HCT116 (cell line): ENCODE measurements around the gene FHIT. TPM values are rescaled to one million over a fixed set of nuclear protein-coding genes. Genes with fewer than 3 reads are reported as not detected.

Source experiments
- ATAC-seq: fragments of 200-7000 bp; cut with Tn5 transposase; 2 replicates; pipeline ENCODE4 v1.9.1; 2020; ENCODE audit warnings: mild to moderate bottlenecking, moderate library complexity
- BruUV-seq: library from RNA; stranded (reverse); fragments of 400-500 nt; replicated peaks from 2 replicates; lab custom pipeline; 2021; lab: Mats Ljungman, UMichigan
- CTCF ChIA-PET: fragments of 300-600 bp; sonication (Branson Sonifier 250); formaldehyde crosslinking; loops from one replicate; lab custom pipeline; 2021; ENCODE audit warnings: antibody characterized with exemption; lab: Charles Lee
- POLR2A ChIA-PET: fragments of 300-600, 350-600 bp; sonication (Branson Sonifier 250); formaldehyde crosslinking; loops from one replicate; lab custom pipeline; 2021; ENCODE audit warnings: antibody characterized with exemption; lab: Charles Lee
- RAD21 ChIA-PET, 2 experiments: fragments of 300-600 bp; sonication (Branson Sonifier 250); formaldehyde crosslinking; loops; one replicate each; lab custom pipeline; 2023; ENCODE audit warnings: low total read pairs in 2 of 2; ENCODE audit not compliant: uncharacterized antibody in 2 of 2, unreplicated experiment in 2 of 2, low non-redundant PET in 1 of 2; lab: Charles Lee
- DNase-seq: peaks from one replicate; pipeline ENCODE4 v3.0.0-alpha.2; 2010; ENCODE audit warnings: low read depth, low spot score
- H2AFZ ChIP-seq: fragments of 200-600 bp; shearing (Covaris generic), sonication (generic); 2 replicates; pipeline ENCODE4 v1.6.1; 2017; ENCODE audit warnings: low read depth, mixed run types, mixed read lengths, antibody characterized with exemption, low read length; ENCODE audit not compliant: poor library complexity, severe bottlenecking
- H3K27ac ChIP-seq: 2 replicates; pipeline ENCODE4 v1.5.1; 2012; ENCODE audit warnings: low read depth, low read length
- H3K27me3 ChIP-seq: fragments of 200-600 bp; sonication (generic); 2 replicates; pipeline ENCODE4 v1.6.1; 2016; ENCODE audit warnings: mixed run types, low read length, mixed read lengths; ENCODE audit not compliant: insufficient read depth
- H3K36me3 ChIP-seq, 2 experiments: fragments of 200-500 bp in 1 of 2; fragments of 200-600 bp in 1 of 2; sonication (Bioruptor generic) in 1 of 2; sonication (generic) in 1 of 2; 2 replicates each; pipeline versions ENCODE4 v1.5.1 to v1.6.1; 2014 to 2016; ENCODE audit warnings: low read length in 2 of 2, inconsistent platforms in 1 of 2, mixed read lengths in 1 of 2, mixed run types in 1 of 2; ENCODE audit not compliant: insufficient read depth in 2 of 2, control insufficient read depth in 1 of 2
- H3K4me1 ChIP-seq, 2 experiments: fragments of 200-600 bp in 1 of 2; sonication (generic) in 1 of 2; 2 replicates each; pipeline versions ENCODE4 v1.5.1 to v1.6.1; 2012 to 2017; ENCODE audit warnings: low read length in 2 of 2, inconsistent platforms in 1 of 2, mild to moderate bottlenecking in 1 of 2, mixed read lengths in 1 of 2, mixed run types in 1 of 2, moderate library complexity in 1 of 2; ENCODE audit not compliant: insufficient read depth in 2 of 2, control insufficient read depth in 1 of 2
- H3K4me2 ChIP-seq: fragments of 200-600 bp; sonication (generic); 2 replicates; pipeline ENCODE4 v1.6.1; 2017; ENCODE audit warnings: mixed run types, low read length, mixed read lengths
- H3K4me3 ChIP-seq, 2 experiments: fragments of 200-600 bp in 1 of 2; sonication (generic) in 1 of 2; replicated peaks in 1 of 2; 2 replicates each; pipeline ENCODE4 v1.5.1; 2011 to 2016; ENCODE audit warnings: low read length in 2 of 2, control low read depth in 1 of 2, low read depth in 1 of 2, mild to moderate bottlenecking in 1 of 2, mixed read lengths in 1 of 2, mixed run types in 1 of 2
- H3K79me2 ChIP-seq: fragments of 200-600 bp; sonication (generic); 2 replicates; pipeline ENCODE4 v1.6.1; 2017; ENCODE audit warnings: mild to moderate bottlenecking, mixed run types, low read length, moderate library complexity, mixed read lengths; ENCODE audit not compliant: insufficient read depth
- H3K9ac ChIP-seq: fragments of 200-600 bp; sonication (generic); 2 replicates; pipeline ENCODE4 v1.6.1; 2016; ENCODE audit warnings: low read length, mixed read lengths
- H3K9me2 ChIP-seq: fragments of 200-600 bp; sonication (generic), shearing (Covaris generic); 2 replicates; pipeline ENCODE4 v1.6.1; 2017; ENCODE audit warnings: mixed run types, mild to moderate bottlenecking, moderate library complexity; ENCODE audit not compliant: insufficient read depth
- H3K9me3 ChIP-seq, 2 experiments: fragments of 200-500 bp in 1 of 2; fragments of 200-600 bp in 1 of 2; sonication (Bioruptor generic) in 1 of 2; sonication (generic) in 1 of 2; 2 replicates each; pipeline ENCODE4 v1.6.1; 2014 to 2017; ENCODE audit warnings: low read length in 2 of 2, mixed read lengths in 2 of 2, inconsistent platforms in 1 of 2, low read depth in 1 of 2, mild to moderate bottlenecking in 1 of 2, mixed run types in 1 of 2, moderate library complexity in 1 of 2; ENCODE audit not compliant: control insufficient read depth in 1 of 2, insufficient read depth in 1 of 2
- H4K20me1 ChIP-seq: fragments of 200-600 bp; sonication (generic), shearing (Covaris generic); 2 replicates; pipeline ENCODE4 v1.6.1; 2017; ENCODE audit warnings: mixed run types, mild to moderate bottlenecking, moderate library complexity; ENCODE audit not compliant: insufficient read depth
- CBX3 ChIP-seq: IDR thresholded peaks from 2 replicates; pipeline ENCODE4 v1.6.1; 2012; ENCODE audit warnings: low read depth
- CEBPB ChIP-seq: IDR thresholded peaks from 2 replicates; pipeline ENCODE4 v1.6.1; 2012; ENCODE audit warnings: low read depth
- EGR1 ChIP-seq: IDR thresholded peaks from 2 replicates; pipeline ENCODE4 v1.6.1; 2012; ENCODE audit warnings: low read depth
- EZH2 ChIP-seq: fragments of 200-600 bp; sonication (generic); IDR thresholded peaks from 2 replicates; pipeline ENCODE4 v1.6.1; 2017; ENCODE audit warnings: antibody characterized with exemption, mixed run types
- JUND ChIP-seq: IDR thresholded peaks from 2 replicates; pipeline ENCODE4 v1.6.1; 2012
- POLR2A ChIP-seq: IDR thresholded peaks from 2 replicates; pipeline ENCODE4 v1.7.0; 2011; ENCODE audit warnings: borderline replicate concordance; ENCODE audit not compliant: insufficient read depth, insufficient read length; ENCODE audit errors: extremely low read depth
- POLR2AphosphoS5 ChIP-seq: IDR thresholded peaks from 2 replicates; pipeline ENCODE4 v1.6.1; 2011; ENCODE audit warnings: mild to moderate bottlenecking, low read depth, low read length, moderate library complexity
- RAD21 ChIP-seq: IDR thresholded peaks from 2 replicates; pipeline ENCODE4 v1.6.1; 2012; ENCODE audit warnings: low read depth, mild to moderate bottlenecking
- SIN3A ChIP-seq: IDR thresholded peaks from 2 replicates; pipeline ENCODE4 v1.6.1; 2012; ENCODE audit warnings: low read depth
- SRF ChIP-seq: IDR thresholded peaks from 2 replicates; pipeline ENCODE4 v1.6.1; 2012; ENCODE audit warnings: low read depth
- TCF7L2 ChIP-seq: IDR thresholded peaks from 2 replicates; pipeline ENCODE4 v1.7.0; 2011; ENCODE audit warnings: borderline replicate concordance, inconsistent platforms; ENCODE audit not compliant: insufficient read depth, insufficient read length; ENCODE audit errors: extremely low read depth
- YY1 ChIP-seq: IDR thresholded peaks from 2 replicates; pipeline ENCODE4 v1.6.1; 2011; ENCODE audit warnings: low read length, low read depth, moderate library complexity, mild to moderate bottlenecking; ENCODE audit not compliant: insufficient replicate concordance; ENCODE audit errors: extremely low read depth
- ZFX ChIP-seq: fragments of 450-650 bp; IDR thresholded peaks from 2 replicates; pipeline ENCODE4 v1.6.1; 2017
- ZNF274 ChIP-seq: fragments of 200-500 bp; sonication (Bioruptor generic); IDR thresholded peaks from 2 replicates; pipeline ENCODE4 v1.6.1; 2014; ENCODE audit warnings: mild to moderate bottlenecking, low read depth, low read length, inconsistent platforms
- intact Hi-C: fragments of 100-400 bp; cut with micrococcal nuclease; formaldehyde crosslinking; loops from 2 replicates; pipeline ENCODE4 v1.10.0; 2022
- total RNA-seq: library from RNA; stranded (reverse); gene quantifications from one replicate; pipeline ENCODE4 v1.2.1, GENCODE V29; 2021; ENCODE audit not compliant: unreplicated experiment
- TF ChIP-seq, protein P1 (sequence below): IDR thresholded peaks from 2 replicates; pipeline ENCODE4 v1.6.1; 2012
- TF ChIP-seq, protein P2 (sequence below): IDR thresholded peaks from 2 replicates; pipeline ENCODE4 v1.6.1; 2011; ENCODE audit warnings: mild to moderate bottlenecking, low read length, moderate library complexity; ENCODE audit not compliant: insufficient replicate concordance; ENCODE audit errors: extremely low read depth
- TF ChIP-seq, protein P3 (sequence below): IDR thresholded peaks from 2 replicates; pipeline ENCODE4 v1.6.1; 2012

FHIT gene
- total RNA-seq, 1 experiment from 2014 or later, result 20.1 TPM

DNA sequence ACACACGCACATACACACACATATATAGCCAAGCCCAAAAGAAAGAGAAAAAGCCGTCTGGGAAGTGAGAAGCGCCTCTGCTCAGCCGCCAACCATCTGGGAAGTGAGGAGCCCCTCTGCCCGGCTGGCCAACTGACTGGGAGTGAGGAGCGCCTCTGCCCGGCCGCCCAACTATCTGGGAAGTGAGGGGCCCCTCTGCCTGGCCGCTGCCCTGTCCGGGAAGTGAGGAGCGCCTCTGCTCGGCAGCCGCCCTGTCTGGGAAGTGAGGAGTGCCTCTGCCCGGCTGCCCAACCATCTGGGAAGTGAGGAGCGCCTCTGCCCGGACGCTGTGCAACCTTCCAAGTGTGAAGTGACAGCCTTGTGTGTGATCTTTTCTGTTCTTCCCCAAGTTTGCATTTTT, 49.2 kb downstream of the FHIT start:
- POLR2A ChIA-PET, result no interaction called here
- CTCF ChIA-PET, result no interaction called here
- ATAC-seq (no peak), DNase-seq (no peak)
- H3K4me3 ChIP-seq, result no peak overlapping the region
- H3K27me3 ChIP-seq, result no peaks in the 10 kb centered on the region
- no TSS peak for BruUV-seq
- H4K20me1 ChIP-seq, result no peaks in the 10 kb centered on the region
- H3K79me2 ChIP-seq, result 0 out of 2 replicates have a peak, but pooled peaks cover 5% of the 10 kb centered on the region
- H3K9me2 ChIP-seq, result no peaks in the 10 kb centered on the region
- H3K4me2 ChIP-seq, result no peak overlapping the region
- H3K36me3 ChIP-seq, result no peaks in the 10 kb centered on the region
- intact Hi-C loops, result no loop called here
- H3K27ac ChIP-seq, result no peak overlapping the region
- H3K9me3 ChIP-seq, result no peaks in the 10 kb centered on the region
- TF ChIP-seq EGR1, result no peak
- no peak for TF ChIP-seq CBX3
- TF ChIP-seq, protein P1, sequence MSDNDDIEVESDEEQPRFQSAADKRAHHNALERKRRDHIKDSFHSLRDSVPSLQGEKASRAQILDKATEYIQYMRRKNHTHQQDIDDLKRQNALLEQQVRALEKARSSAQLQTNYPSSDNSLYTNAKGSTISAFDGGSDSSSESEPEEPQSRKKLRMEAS, result no peak
- no peak for TF ChIP-seq JUND
- TF ChIP-seq POLR2AphosphoS5, result no peak
- no peak for TF ChIP-seq RAD21
- no peak for TF ChIP-seq ZFX
- no peak for TF ChIP-seq SRF
- no peak for TF ChIP-seq EZH2
- no peak for TF ChIP-seq CEBPB
- no peak for TF ChIP-seq TCF7L2
- no peak for TF ChIP-seq YY1
- no peak overlapping the region for H2AFZ ChIP-seq
- no peaks in the 10 kb centered on the region for H3K4me1 ChIP-seq
- no peak overlapping the region for H3K9ac ChIP-seq
- RAD21 ChIA-PET, result no interaction called here

DNA sequence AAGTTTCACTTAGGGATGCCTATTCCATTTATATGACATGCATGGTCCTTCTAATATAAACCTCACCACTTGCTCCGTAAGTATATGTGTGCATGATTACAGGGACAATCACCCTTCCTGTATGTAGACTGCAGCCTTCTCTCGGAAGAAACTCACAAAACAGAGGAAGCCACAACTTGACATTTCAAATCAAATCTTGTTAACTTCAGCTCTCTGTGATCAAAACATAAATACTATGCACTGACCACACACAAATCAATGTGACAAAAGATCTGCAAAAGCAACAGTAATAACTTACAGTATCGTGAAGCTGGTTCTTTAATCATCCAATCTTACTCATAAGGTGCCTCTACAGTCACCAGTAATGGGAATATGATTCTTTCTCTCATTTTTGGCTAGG, 50.2 kb downstream of the FHIT start:
- no peaks in the 10 kb centered on the region for H4K20me1 ChIP-seq
- H3K79me2 ChIP-seq, result 0 out of 2 replicates have a peak, but pooled peaks cover 5% of the 10 kb centered on the region
- RAD21 ChIA-PET, result no interaction called here
- H3K4me2 ChIP-seq, result no peak overlapping the region
- TF ChIP-seq SIN3A (no peak), POLR2A (no peak), SRF (no peak), CBX3 (no peak), ZNF274 (no peak), ZFX (no peak), EGR1 (no peak)
- TF ChIP-seq, protein P1, result no peak
- TF ChIP-seq, protein P2, sequence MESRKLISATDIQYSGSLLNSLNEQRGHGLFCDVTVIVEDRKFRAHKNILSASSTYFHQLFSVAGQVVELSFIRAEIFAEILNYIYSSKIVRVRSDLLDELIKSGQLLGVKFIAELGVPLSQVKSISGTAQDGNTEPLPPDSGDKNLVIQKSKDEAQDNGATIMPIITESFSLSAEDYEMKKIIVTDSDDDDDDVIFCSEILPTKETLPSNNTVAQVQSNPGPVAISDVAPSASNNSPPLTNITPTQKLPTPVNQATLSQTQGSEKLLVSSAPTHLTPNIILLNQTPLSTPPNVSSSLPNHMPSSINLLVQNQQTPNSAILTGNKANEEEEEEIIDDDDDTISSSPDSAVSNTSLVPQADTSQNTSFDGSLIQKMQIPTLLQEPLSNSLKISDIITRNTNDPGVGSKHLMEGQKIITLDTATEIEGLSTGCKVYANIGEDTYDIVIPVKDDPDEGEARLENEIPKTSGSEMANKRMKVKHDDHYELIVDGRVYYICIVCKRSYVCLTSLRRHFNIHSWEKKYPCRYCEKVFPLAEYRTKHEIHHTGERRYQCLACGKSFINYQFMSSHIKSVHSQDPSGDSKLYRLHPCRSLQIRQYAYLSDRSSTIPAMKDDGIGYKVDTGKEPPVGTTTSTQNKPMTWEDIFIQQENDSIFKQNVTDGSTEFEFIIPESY, result no peak
- TF ChIP-seq, protein P3, sequence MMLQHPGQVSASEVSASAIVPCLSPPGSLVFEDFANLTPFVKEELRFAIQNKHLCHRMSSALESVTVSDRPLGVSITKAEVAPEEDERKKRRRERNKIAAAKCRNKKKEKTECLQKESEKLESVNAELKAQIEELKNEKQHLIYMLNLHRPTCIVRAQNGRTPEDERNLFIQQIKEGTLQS, result no peak
- no peaks in the 10 kb centered on the region for H3K4me1 ChIP-seq
- DNase-seq (no peak), ATAC-seq (no peak)
- no peak overlapping the region for H2AFZ ChIP-seq
- no peaks in the 10 kb centered on the region for H3K36me3 ChIP-seq
- H3K9me2 ChIP-seq, result no peaks in the 10 kb centered on the region
- no peak overlapping the region for H3K9ac ChIP-seq
- POLR2A ChIA-PET, result no interaction called here
- CTCF ChIA-PET, result no interaction called here
- intact Hi-C loops, result no loop called here
- no peaks in the 10 kb centered on the region for H3K27me3 ChIP-seq
- no peak overlapping the region for H3K4me3 ChIP-seq
- no peaks in the 10 kb centered on the region for H3K9me3 ChIP-seq
- BruUV-seq, result no TSS peak
- no peak overlapping the region for H3K27ac ChIP-seq
